ENCODE data around the gene CMAS.
"Not testable (repeated sequence)": the region's sequence is repeated elsewhere in the genome, so short reads cannot be mapped to it uniquely, and the experiment has no call there.

Gene CMAS

GRCh38 chr12:22051114-22051698 is 5.2 kb downstream of the CMAS start:
- Histone ChIP-seq H3K4me2 (ENCODE audit: low read length) (no peak overlapping the region), H3K4me1 (peaks cover 10% of the 10 kb centered on the region), H3K79me2 (peaks cover 18% of the 10 kb centered on the region), H3K4me3 (ENCODE audit: low read depth, low read length) (no peak overlapping the region), H2AFZ (no peak overlapping the region), H3K9ac (no peak overlapping the region), H3K36me3 (ENCODE audit: control insufficient read depth, insufficient read depth, low read length) (no peaks in the 10 kb centered on the region), H3K27me3 (ENCODE audit: control insufficient read depth, insufficient read depth, low read length) (no peaks in the 10 kb centered on the region), H3K27ac (no peak overlapping the region), H3K9me3 (ENCODE audit: control insufficient read depth, low read length) (no peaks in the 10 kb centered on the region)
- no peak for TF ChIP-seq CTCF (IDR thresholded peaks at IDR 0.05)

- H3K36me3 ChIP-seq (ENCODE audit: control insufficient read depth, insufficient read depth, low read length); H3K9ac ChIP-seq; H3K4me2 ChIP-seq (ENCODE audit: low read length); H3K27ac ChIP-seq; H2AFZ ChIP-seq; H3K27me3 ChIP-seq (ENCODE audit: control insufficient read depth, insufficient read depth, low read length); H3K4me3 ChIP-seq (ENCODE audit: low read depth, low read length); H3K9me3 ChIP-seq (ENCODE audit: control insufficient read depth, low read length): not testable (repeated sequence)
- Histone ChIP-seq H3K79me2 (peaks cover 15% of the 10 kb centered on the region), H3K4me1 (peaks cover 17% of the 10 kb centered on the region)
Measured at GRCh38 chr12:22052994-22053393, 7.0 kb downstream of the CMAS start.

- Histone ChIP-seq H3K9me3 (ENCODE audit: control insufficient read depth, low read length) (no peaks in the 10 kb centered on the region), H3K4me1 (peaks cover 17% of the 10 kb centered on the region), H2AFZ (no peak overlapping the region), H3K27me3 (ENCODE audit: control insufficient read depth, insufficient read depth, low read length) (no peaks in the 10 kb centered on the region), H3K36me3 (ENCODE audit: control insufficient read depth, insufficient read depth, low read length) (no peaks in the 10 kb centered on the region), H3K4me3 (ENCODE audit: low read depth, low read length) (no peak overlapping the region), H3K4me2 (ENCODE audit: low read length) (no peak overlapping the region), H3K27ac (no peak overlapping the region), H3K9ac (no peak overlapping the region), H3K79me2 (peaks cover 10% of the 10 kb centered on the region)
- no peak for TF ChIP-seq CTCF (IDR thresholded peaks at IDR 0.05)
Measured at GRCh38 chr12:22054155-22054554, 8.1 kb downstream of the CMAS start.

- peak overlapping the region; percentile 70 for H3K27ac ChIP-seq
- peak overlapping the region; percentile 43 for H3K4me2 ChIP-seq (ENCODE audit: low read length)
- H3K4me1 ChIP-seq: peaks cover 8% of the 10 kb centered on the region
- no peaks in the 10 kb centered on the region for H3K9me3 ChIP-seq (ENCODE audit: control insufficient read depth, low read length)
- no peak overlapping the region for H3K9ac ChIP-seq
- H3K27me3 ChIP-seq (ENCODE audit: control insufficient read depth, insufficient read depth, low read length): no peaks in the 10 kb centered on the region
- no peaks in the 10 kb centered on the region for H3K36me3 ChIP-seq (ENCODE audit: control insufficient read depth, insufficient read depth, low read length)
- TF ChIP-seq CTCF (IDR thresholded peaks at IDR 0.05): no peak
- H2AFZ ChIP-seq: no peak overlapping the region
- H3K79me2 ChIP-seq: peaks cover 2% of the 10 kb centered on the region
- peak overlapping the region; percentile 6 for H3K4me3 ChIP-seq (ENCODE audit: low read depth, low read length)
Measured at GRCh38 chr12:22056607-22057006, 10.6 kb downstream of the CMAS start.

GRCh38 chr12:22059976-22060647 is 14.1 kb downstream of the CMAS start:
- TF ChIP-seq CTCF (IDR thresholded peaks at IDR 0.05): no peak
- Histone ChIP-seq H3K9ac (no peak overlapping the region), H2AFZ (no peak overlapping the region), H3K27ac (no peak overlapping the region), H3K4me1 (peaks cover 8% of the 10 kb centered on the region), H3K79me2 (no peaks in the 10 kb centered on the region), H3K4me3 (ENCODE audit: low read depth, low read length) (no peak overlapping the region), H3K4me2 (ENCODE audit: low read length) (no peak overlapping the region), H3K27me3 (ENCODE audit: control insufficient read depth, insufficient read depth, low read length) (no peaks in the 10 kb centered on the region), H3K9me3 (ENCODE audit: control insufficient read depth, low read length) (no peaks in the 10 kb centered on the region), H3K36me3 (ENCODE audit: control insufficient read depth, insufficient read depth, low read length) (peaks cover 1% of the 10 kb centered on the region)

All from parathyroid adenoma (tissue), 2 donors.